ENCODE results near the gene TMEM181.

GRCh38 chr6:158663625-158664165 is 103.8 kb downstream of the TMEM181 start:
- TF ChIP-seq, protein P1, sequence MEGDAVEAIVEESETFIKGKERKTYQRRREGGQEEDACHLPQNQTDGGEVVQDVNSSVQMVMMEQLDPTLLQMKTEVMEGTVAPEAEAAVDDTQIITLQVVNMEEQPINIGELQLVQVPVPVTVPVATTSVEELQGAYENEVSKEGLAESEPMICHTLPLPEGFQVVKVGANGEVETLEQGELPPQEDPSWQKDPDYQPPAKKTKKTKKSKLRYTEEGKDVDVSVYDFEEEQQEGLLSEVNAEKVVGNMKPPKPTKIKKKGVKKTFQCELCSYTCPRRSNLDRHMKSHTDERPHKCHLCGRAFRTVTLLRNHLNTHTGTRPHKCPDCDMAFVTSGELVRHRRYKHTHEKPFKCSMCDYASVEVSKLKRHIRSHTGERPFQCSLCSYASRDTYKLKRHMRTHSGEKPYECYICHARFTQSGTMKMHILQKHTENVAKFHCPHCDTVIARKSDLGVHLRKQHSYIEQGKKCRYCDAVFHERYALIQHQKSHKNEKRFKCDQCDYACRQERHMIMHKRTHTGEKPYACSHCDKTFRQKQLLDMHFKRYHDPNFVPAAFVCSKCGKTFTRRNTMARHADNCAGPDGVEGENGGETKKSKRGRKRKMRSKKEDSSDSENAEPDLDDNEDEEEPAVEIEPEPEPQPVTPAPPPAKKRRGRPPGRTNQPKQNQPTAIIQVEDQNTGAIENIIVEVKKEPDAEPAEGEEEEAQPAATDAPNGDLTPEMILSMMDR (IDR thresholded peaks at IDR 0.05; ENCODE audit: low read depth, low read length, missing input control) = no peak
- TF ChIP-seq GABPA (IDR thresholded peaks at IDR 0.05 in 1 of 2, conservative IDR thresholded peaks at IDR 0.05 in 1 of 2) (no peak), YY1 (IDR thresholded peaks at IDR 0.05) (no peak), EGR1 (IDR thresholded peaks at IDR 0.05; ENCODE audit: low read depth in 2 of 2) (no peak), HNF4A (conservative IDR thresholded peaks at IDR 0.05) (no peak), SP1 (IDR thresholded peaks at IDR 0.05) (no peak), RAD21 (IDR thresholded peaks at IDR 0.05) (no peak)
- TF ChIP-seq, protein P2, sequence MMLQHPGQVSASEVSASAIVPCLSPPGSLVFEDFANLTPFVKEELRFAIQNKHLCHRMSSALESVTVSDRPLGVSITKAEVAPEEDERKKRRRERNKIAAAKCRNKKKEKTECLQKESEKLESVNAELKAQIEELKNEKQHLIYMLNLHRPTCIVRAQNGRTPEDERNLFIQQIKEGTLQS (IDR thresholded peaks at IDR 0.05) = no peak
- TF ChIP-seq, protein P3, sequence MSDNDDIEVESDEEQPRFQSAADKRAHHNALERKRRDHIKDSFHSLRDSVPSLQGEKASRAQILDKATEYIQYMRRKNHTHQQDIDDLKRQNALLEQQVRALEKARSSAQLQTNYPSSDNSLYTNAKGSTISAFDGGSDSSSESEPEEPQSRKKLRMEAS (IDR thresholded peaks at IDR 0.05) = no peak
- TF ChIP-seq, protein P4, sequence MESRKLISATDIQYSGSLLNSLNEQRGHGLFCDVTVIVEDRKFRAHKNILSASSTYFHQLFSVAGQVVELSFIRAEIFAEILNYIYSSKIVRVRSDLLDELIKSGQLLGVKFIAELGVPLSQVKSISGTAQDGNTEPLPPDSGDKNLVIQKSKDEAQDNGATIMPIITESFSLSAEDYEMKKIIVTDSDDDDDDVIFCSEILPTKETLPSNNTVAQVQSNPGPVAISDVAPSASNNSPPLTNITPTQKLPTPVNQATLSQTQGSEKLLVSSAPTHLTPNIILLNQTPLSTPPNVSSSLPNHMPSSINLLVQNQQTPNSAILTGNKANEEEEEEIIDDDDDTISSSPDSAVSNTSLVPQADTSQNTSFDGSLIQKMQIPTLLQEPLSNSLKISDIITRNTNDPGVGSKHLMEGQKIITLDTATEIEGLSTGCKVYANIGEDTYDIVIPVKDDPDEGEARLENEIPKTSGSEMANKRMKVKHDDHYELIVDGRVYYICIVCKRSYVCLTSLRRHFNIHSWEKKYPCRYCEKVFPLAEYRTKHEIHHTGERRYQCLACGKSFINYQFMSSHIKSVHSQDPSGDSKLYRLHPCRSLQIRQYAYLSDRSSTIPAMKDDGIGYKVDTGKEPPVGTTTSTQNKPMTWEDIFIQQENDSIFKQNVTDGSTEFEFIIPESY (IDR thresholded peaks at IDR 0.05) = no peak

Data from liver (tissue), 3 donors.